CD4-positive, alpha-beta memory T cell (primary cell): ENCODE data around the gene SLC25A13. TPM values are rescaled to one million over a fixed set of nuclear protein-coding genes. Genes with fewer than 3 reads are reported as not detected.
A peak's percentile ranks its signal among the peaks of the same experiment; 100 is the strongest.

ENCODE experiments used
- CTCF ChIA-PET: fragments of 350-600 bp; sonication (Branson Sonifier 250); formaldehyde crosslinking; loops from one replicate; lab custom pipeline; 2021; ENCODE audit warnings: inconsistent platforms; ENCODE audit not compliant: partially characterized antibody; lab: Charles Lee
- POLR2A ChIA-PET: fragments of 350-600 bp; sonication (Branson Sonifier 250); formaldehyde crosslinking; loops from one replicate; lab custom pipeline; 2021; ENCODE audit not compliant: partially characterized antibody; lab: Charles Lee
- DNase-seq, 5 donors: peaks; one replicate each; pipeline versions ENCODE4 v3.0.0 to v3.0.0-alpha.2; 2020 to 2022; ENCODE audit warnings: mixed read lengths in 1 of 5
- H3K27ac ChIP-seq: one replicate; pipeline ENCODE4 v1.7.0; 2013; ENCODE audit warnings: low read depth, low read length
- H3K27me3 ChIP-seq: 2 replicates; pipeline ENCODE4 v1.7.0; 2013; ENCODE audit warnings: mild to moderate bottlenecking, low read length, moderate library complexity; ENCODE audit not compliant: insufficient read depth
- H3K36me3 ChIP-seq: 2 replicates; pipeline ENCODE4 v1.7.0; 2013; ENCODE audit warnings: mild to moderate bottlenecking, low read length, moderate library complexity; ENCODE audit not compliant: insufficient read depth
- H3K4me1 ChIP-seq: 2 replicates; pipeline ENCODE4 v1.7.0; 2013; ENCODE audit warnings: mild to moderate bottlenecking, low read length, moderate library complexity; ENCODE audit not compliant: insufficient read depth
- H3K4me3 ChIP-seq, 2 donors: one replicate each; pipeline ENCODE4 v1.7.0; 2013; ENCODE audit warnings: low read length in 2 of 2, mild to moderate bottlenecking in 1 of 2
- H3K9me3 ChIP-seq, 2 donors: one replicate each; pipeline ENCODE4 v1.7.0; 2013; ENCODE audit warnings: low read length in 2 of 2, control low read depth in 1 of 2; ENCODE audit not compliant: control insufficient read depth in 1 of 2
- H3K27ac Mint-ChIP-seq, 7 donors: one replicate each; pipeline ENCODE4 v1.8.0; 2020 to 2021; ENCODE audit warnings: mixed read lengths in 7 of 7, mild to moderate bottlenecking in 6 of 7, inconsistent platforms in 3 of 7, moderate library complexity in 3 of 7
- H3K27me3 Mint-ChIP-seq, 2 donors: one replicate each; pipeline ENCODE4 v1.8.0; 2020 to 2021; ENCODE audit warnings: mixed read lengths in 2 of 2
- H3K36me3 Mint-ChIP-seq, 2 donors: one replicate each; pipeline ENCODE4 v1.8.0; 2020 to 2021; ENCODE audit warnings: mixed read lengths in 2 of 2, inconsistent platforms in 1 of 2, mild to moderate bottlenecking in 1 of 2
- H3K4me1 Mint-ChIP-seq, 4 donors: one replicate each; pipeline ENCODE4 v1.8.0; 2020 to 2021; ENCODE audit warnings: mixed read lengths in 4 of 4, mild to moderate bottlenecking in 1 of 4
- H3K4me3 Mint-ChIP-seq, 8 donors: one replicate each; pipeline ENCODE4 v1.8.0; 2020 to 2021; ENCODE audit warnings: mixed read lengths in 8 of 8, mild to moderate bottlenecking in 7 of 8, moderate library complexity in 6 of 8, inconsistent platforms in 3 of 8
- H3K9me3 Mint-ChIP-seq, 8 donors: one replicate each; pipeline ENCODE4 v1.8.0; 2020 to 2021; ENCODE audit warnings: mixed read lengths in 8 of 8, mild to moderate bottlenecking in 5 of 8, inconsistent platforms in 3 of 8, moderate library complexity in 1 of 8
- intact Hi-C: fragments of 100-400 bp; cut with micrococcal nuclease; formaldehyde crosslinking; loops from one replicate; pipeline ENCODE4 v1.15.1; 2023
- polyA plus RNA-seq, 2 donors: library from polyadenylated mRNA; unstranded; fragments of 300-500 nt; fragmentation: Illumina TruSeq; gene quantifications; one replicate each; pipeline ENCODE4 v1.2.3, GENCODE V29; 2021
- total RNA-seq, 2 experiments: library from RNA; stranded (reverse); gene quantifications; one replicate each; pipeline ENCODE4 v1.2.3, GENCODE V29; 2021

SLC25A13 gene
- total and polyA plus RNA-seq, 4 experiments from 2014 or later = 5.2 to 12.2 (median 8.2) TPM

DNA sequence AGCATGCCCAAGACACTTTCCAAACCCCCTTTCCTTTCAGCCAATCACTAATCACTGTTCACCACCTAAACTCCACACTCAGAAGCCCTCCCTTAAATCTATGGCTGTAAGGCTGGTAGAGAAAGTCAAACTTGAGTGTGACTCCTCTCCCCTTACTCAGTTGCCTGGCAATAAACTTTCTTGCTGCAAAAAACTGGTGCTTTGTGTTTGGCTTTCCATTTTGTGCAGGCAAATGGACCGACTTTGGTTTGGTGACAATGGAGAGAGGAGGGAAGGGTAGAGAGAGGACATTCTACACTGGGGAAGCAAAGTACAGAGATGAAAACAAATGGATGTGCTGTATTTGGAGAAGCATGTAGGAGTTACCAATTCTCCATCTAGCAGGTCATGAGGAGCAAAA, 84.9 kb downstream of the SLC25A13 start:
- Mint-ChIP-seq H3K27me3 (no peaks in the 10 kb centered on the region), H3K27ac (peak overlapping the region in 1 of 7 donors; percentile 19), H3K4me1 (peaks cover 0 to 14% (median 8%) of the 10 kb centered on the region in 4 donors), H3K4me3 (no peak overlapping the region), H3K36me3 (peaks cover 7 to 17% of the 10 kb centered on the region in 2 donors), H3K9me3 (no peaks in the 10 kb centered on the region)
- H3K4me1 ChIP-seq = no peaks in the 10 kb centered on the region
- no peaks in the 10 kb centered on the region for H3K36me3 ChIP-seq
- no peaks in the 10 kb centered on the region for H3K9me3 ChIP-seq
- intact Hi-C loops = no loop called here
- ChIA-PET POLR2A (no interaction called here), CTCF (no interaction called here)
- no peak overlapping the region for H3K27ac ChIP-seq
- no peak overlapping the region for H3K4me3 ChIP-seq
- H3K27me3 ChIP-seq = no peaks in the 10 kb centered on the region
- DNase-seq = no peak

DNA sequence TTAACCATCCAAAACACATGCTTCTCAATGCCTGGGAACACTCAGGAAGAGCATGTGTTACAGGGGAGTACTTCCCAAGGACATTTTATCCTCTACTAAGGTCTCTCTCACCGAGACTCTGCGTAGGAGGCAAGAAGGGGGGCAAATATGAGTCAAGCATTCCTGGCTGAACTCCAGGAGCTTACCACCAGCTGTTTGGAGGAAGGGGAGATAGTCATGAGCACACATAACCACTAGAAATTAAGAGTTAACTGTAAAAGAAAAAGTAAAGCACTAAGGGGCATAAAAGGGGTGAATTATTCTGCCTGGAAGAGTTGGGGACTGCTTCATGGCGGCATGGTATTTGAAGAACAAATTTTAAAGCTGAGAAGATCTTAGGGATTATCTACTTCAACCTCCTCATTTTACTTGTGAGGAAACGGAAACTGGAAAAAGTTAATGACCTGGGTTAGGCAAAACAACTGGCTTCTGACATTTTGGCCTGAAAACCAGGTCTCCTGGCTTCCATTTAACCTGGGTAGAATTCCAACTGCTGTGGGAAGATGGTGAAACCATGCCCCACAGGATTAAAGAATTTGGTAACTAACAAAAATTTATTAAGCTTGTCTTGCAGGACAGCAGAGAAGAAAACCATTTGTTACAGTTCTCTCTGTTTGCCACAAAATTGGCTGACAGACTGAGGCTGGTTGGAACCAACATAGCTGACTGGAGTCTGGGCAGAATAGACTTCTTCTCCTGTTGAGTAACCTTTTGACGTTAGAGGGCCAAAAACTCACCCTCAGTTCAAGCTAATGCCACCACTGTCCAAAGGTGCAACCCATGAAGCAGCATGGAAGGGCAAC, 85.5 kb downstream of the SLC25A13 start:
- H3K4me1 ChIP-seq = no peaks in the 10 kb centered on the region
- H3K36me3 ChIP-seq = no peaks in the 10 kb centered on the region
- POLR2A ChIA-PET = no interaction called here
- no peak overlapping the region for H3K27ac ChIP-seq
- Mint-ChIP-seq H3K4me3 (no peak overlapping the region), H3K27ac (peak overlapping the region in 2 of 7 donors; percentile 2 to 53), H3K4me1 (peaks cover 0 to 13% (median 8%) of the 10 kb centered on the region in 4 donors), H3K9me3 (no peaks in the 10 kb centered on the region), H3K36me3 (peaks cover 7 to 23% of the 10 kb centered on the region in 2 donors), H3K27me3 (no peaks in the 10 kb centered on the region)
- no peak for DNase-seq
- H3K27me3 ChIP-seq = no peaks in the 10 kb centered on the region
- no peaks in the 10 kb centered on the region for H3K9me3 ChIP-seq
- intact Hi-C loops = no loop called here
- CTCF ChIA-PET = no interaction called here
- no peak overlapping the region for H3K4me3 ChIP-seq

DNA sequence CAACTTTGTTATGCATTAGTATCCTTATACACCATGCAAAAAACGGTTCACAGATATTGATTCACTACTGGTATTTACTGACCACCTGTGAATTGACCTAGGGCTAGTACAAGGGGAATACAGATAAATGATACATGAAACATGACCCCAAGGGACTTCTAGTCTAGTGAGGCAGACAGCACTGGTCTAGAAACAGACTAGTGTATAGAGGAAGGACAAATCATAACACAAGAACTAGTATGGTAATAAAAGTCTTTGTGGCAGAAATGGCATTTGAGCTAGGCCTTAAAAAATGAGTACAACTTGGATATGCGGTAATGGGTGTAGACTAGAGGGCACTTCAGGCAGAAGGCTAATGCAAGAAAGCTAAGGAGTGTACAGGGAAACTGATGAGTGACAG, 86.6 kb downstream of the SLC25A13 start:
- ChIA-PET CTCF (no interaction called here), POLR2A (no interaction called here)
- Mint-ChIP-seq H3K27me3 (no peaks in the 10 kb centered on the region), H3K36me3 (peaks cover 11 to 31% of the 10 kb centered on the region in 2 donors), H3K4me1 (peaks cover 0 to 11% (median 8%) of the 10 kb centered on the region in 4 donors), H3K4me3 (no peak overlapping the region), H3K27ac (no peak overlapping the region), H3K9me3 (peaks cover 0 to 1% (median 0%) of the 10 kb centered on the region in 8 donors)
- no peak overlapping the region for H3K4me3 ChIP-seq
- H3K4me1 ChIP-seq = no peaks in the 10 kb centered on the region
- H3K27me3 ChIP-seq = no peaks in the 10 kb centered on the region
- DNase-seq = no peak
- intact Hi-C loops = no loop called here
- H3K36me3 ChIP-seq = no peaks in the 10 kb centered on the region
- no peak overlapping the region for H3K27ac ChIP-seq
- H3K9me3 ChIP-seq = no peaks in the 10 kb centered on the region

DNA sequence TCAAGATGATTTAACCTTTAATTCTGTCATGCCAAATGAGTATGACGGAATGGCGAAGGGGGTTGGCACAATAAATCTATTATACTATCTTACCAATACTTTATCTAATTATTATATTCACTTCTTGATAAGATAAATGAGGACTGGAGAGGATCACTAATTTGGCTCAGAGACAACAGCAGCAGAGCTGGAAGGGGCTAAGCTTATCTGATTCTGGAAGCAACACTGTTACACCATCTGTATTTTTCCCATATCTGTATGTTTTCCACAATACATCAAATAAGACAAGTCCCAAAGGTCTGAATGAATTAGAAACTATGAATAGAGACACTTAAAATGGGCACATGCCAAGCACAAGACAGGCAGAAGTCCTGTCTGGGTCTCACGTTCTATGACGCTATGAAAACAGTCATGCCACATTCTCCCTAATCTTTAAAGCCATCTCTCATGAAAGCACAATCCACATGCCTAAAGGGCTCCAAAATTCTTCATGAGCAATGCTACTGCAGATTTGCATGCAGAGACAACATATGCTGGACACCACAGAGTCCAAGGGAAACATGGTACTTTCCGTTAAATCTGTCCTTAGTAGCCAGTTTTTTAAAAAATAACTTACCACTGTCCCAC, 88.3 kb downstream of the SLC25A13 start:
- H3K27me3 Mint-ChIP-seq = no peaks in the 10 kb centered on the region
- no peak for DNase-seq
- H3K4me3 Mint-ChIP-seq = no peak overlapping the region
- no peaks in the 10 kb centered on the region for H3K36me3 ChIP-seq
- no peak overlapping the region for H3K27ac Mint-ChIP-seq
- peaks cover 0 to 8% (median 5%) of the 10 kb centered on the region in 4 donors for H3K4me1 Mint-ChIP-seq
- no peaks in the 10 kb centered on the region for H3K9me3 ChIP-seq
- POLR2A ChIA-PET = no interaction called here
- H3K27me3 ChIP-seq = no peaks in the 10 kb centered on the region
- intact Hi-C loops = no loop called here
- no peaks in the 10 kb centered on the region for H3K4me1 ChIP-seq
- H3K27ac ChIP-seq = no peak overlapping the region
- peaks cover 0 to 1% (median 0%) of the 10 kb centered on the region in 8 donors for H3K9me3 Mint-ChIP-seq
- H3K4me3 ChIP-seq = no peak overlapping the region
- CTCF ChIA-PET = no interaction called here
- H3K36me3 Mint-ChIP-seq = peaks cover 18 to 39% of the 10 kb centered on the region in 2 donors

DNA sequence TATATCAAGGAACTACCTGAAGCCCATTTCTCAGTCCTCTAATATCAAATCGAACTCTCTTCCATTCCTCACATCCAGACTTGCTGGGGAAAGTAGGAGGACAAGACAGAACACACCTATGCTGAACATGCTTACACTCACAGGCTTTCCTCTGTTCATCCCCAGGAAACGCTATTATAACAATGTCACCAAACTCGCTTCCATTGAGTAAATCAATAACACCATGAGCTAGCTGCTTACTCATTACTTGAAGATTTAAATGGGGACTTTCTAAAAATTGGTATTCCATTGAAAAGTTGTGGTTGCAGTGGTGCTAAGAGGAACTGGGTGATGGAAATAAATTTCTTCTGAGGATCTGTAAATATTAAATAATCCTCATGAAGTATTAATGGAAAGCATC, 88.8 kb downstream of the SLC25A13 start:
- Mint-ChIP-seq H3K27ac (no peak overlapping the region), H3K9me3 (peaks cover 0 to 1% (median 0%) of the 10 kb centered on the region in 8 donors), H3K36me3 (peaks cover 20 to 42% of the 10 kb centered on the region in 2 donors), H3K4me1 (peaks cover 0 to 8% (median 5%) of the 10 kb centered on the region in 4 donors), H3K27me3 (no peaks in the 10 kb centered on the region), H3K4me3 (no peak overlapping the region)
- H3K9me3 ChIP-seq = no peaks in the 10 kb centered on the region
- H3K4me1 ChIP-seq = no peaks in the 10 kb centered on the region
- no peak for DNase-seq
- no peaks in the 10 kb centered on the region for H3K27me3 ChIP-seq
- intact Hi-C loops = no loop called here
- CTCF ChIA-PET = no interaction called here
- H3K27ac ChIP-seq = no peak overlapping the region
- no peak overlapping the region for H3K4me3 ChIP-seq
- POLR2A ChIA-PET = interaction anchor here (0.7 kb wide), 1 partner anchor 513 kb away, joined by 3 read pairs; no protein-coding TSS in a partner anchor
- no peaks in the 10 kb centered on the region for H3K36me3 ChIP-seq

DNA sequence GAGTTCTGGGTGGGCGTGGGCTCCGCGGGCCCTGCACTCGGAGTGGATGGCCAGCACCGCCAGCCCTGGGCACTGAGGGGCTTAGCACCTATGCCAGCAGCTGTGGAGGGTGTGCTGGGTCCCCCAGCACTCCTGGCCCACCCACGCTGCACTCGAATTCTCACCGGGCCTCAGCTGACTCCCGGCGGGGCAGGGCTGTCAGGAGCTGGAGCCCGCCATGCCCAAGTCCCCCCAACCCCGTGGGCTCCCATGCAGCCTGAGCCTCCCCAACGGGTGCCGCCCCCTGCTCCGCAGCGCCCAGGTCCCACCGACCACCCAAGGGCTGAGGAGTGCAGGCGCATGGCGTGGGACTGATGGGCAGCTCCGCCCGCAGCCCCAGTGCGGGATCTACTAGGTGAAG, 93.1 kb downstream of the SLC25A13 start:
- CTCF ChIA-PET = no interaction called here
- no peaks in the 10 kb centered on the region for H3K27me3 Mint-ChIP-seq

DNA sequence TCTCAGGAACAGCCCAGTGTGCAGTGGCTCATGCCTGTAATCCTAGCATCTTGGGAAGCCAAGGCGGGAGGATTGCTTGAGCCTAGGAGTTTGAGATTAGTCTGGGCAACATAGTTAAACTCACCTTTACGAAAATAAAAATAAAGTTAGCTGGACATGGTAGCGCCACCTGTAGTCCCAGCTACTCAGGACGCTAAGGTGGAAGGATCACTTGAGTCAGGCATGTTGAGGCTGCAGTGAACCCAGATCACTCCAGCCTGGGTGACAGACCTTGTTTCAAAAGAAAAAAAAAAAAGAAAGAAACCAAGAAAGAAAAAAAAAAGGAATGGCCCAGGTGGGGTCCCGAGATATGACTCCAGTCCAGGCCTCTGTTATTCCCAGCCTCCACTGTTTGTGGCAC, 96.6 kb downstream of the SLC25A13 start:
- CTCF ChIA-PET = no interaction called here
- H3K9me3 ChIP-seq = no peaks in the 10 kb centered on the region
- H3K4me3 Mint-ChIP-seq = no peak overlapping the region
- no peak overlapping the region for H3K27ac Mint-ChIP-seq
- no peak for DNase-seq
- POLR2A ChIA-PET = no interaction called here
- H3K36me3 ChIP-seq = no peaks in the 10 kb centered on the region
- H3K4me3 ChIP-seq = no peak overlapping the region
- H3K4me1 Mint-ChIP-seq = peaks cover 0 to 12% (median 3%) of the 10 kb centered on the region in 4 donors
- H3K36me3 Mint-ChIP-seq = peaks cover 10 to 15% of the 10 kb centered on the region in 2 donors
- intact Hi-C loops = no loop called here
- H3K9me3 Mint-ChIP-seq = no peaks in the 10 kb centered on the region
- H3K27ac ChIP-seq = no peak overlapping the region
- H3K4me1 ChIP-seq = no peaks in the 10 kb centered on the region
- no peaks in the 10 kb centered on the region for H3K27me3 Mint-ChIP-seq
- H3K27me3 ChIP-seq = no peaks in the 10 kb centered on the region

More for the DNA sequence above, 93.1 kb downstream of the SLC25A13 start:
- Mint-ChIP-seq H3K36me3 (peaks cover 20 to 37% of the 10 kb centered on the region in 2 donors), H3K27ac (no peak overlapping the region), H3K4me3 (no peak overlapping the region), H3K4me1 (peaks cover 0 to 11% (median 2%) of the 10 kb centered on the region in 4 donors), H3K9me3 (peaks cover 0 to 1% (median 0%) of the 10 kb centered on the region in 8 donors)
- Histone ChIP-seq H3K4me3 (no peak overlapping the region), H3K36me3 (no peaks in the 10 kb centered on the region), H3K27ac (no peak overlapping the region), H3K9me3 (no peaks in the 10 kb centered on the region), H3K27me3 (no peaks in the 10 kb centered on the region), H3K4me1 (no peaks in the 10 kb centered on the region)
- DNase-seq = no peak
- POLR2A ChIA-PET = no interaction called here
- intact Hi-C loops = no loop called here
